ENCODE results near the gene LFNG.

DNA sequence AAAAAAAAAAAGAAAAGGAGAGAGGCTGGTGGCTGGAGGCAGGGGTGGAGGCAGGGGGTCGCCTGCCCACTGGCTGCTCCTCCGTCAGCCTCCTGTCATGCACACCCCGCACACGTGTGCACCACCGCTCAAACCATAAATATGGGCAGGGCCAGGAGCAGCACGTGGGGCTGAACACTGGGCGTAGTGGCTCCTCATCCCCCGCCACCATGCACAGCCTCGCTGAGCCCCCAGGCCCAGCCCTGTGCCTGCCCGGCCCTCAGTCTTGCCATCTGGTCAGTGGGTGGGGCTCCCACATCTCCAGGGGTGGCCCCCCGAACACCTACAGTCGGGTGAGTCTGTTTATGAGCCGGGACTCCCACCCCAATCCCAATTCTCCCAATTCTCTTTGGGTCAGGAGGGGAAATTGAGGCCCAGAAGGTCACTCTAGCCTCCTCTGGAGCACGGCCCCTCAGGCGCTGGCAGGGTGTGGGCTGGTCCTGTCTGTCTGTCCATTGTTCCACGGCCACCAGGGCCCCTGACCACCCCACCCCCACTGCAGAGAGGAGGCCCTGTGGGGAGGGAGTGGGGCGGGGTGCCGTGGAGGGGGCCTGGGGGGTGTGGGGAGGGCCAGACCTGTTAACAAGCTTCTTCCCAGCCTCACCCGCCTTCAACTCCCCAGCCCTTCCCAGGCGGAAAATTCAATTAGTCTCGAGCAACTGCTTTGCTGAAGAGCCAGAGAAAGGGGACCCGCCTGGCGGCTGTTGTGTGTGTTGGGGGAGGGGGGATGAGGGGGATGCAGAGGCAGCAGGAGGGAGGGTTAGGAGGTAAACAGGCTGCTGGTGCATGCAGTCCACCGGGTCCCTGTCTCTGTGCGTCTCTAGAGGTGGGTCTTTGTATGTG, 23.9 kb upstream of the LFNG start:
- TF ChIP-seq, protein P1, sequence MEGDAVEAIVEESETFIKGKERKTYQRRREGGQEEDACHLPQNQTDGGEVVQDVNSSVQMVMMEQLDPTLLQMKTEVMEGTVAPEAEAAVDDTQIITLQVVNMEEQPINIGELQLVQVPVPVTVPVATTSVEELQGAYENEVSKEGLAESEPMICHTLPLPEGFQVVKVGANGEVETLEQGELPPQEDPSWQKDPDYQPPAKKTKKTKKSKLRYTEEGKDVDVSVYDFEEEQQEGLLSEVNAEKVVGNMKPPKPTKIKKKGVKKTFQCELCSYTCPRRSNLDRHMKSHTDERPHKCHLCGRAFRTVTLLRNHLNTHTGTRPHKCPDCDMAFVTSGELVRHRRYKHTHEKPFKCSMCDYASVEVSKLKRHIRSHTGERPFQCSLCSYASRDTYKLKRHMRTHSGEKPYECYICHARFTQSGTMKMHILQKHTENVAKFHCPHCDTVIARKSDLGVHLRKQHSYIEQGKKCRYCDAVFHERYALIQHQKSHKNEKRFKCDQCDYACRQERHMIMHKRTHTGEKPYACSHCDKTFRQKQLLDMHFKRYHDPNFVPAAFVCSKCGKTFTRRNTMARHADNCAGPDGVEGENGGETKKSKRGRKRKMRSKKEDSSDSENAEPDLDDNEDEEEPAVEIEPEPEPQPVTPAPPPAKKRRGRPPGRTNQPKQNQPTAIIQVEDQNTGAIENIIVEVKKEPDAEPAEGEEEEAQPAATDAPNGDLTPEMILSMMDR (IDR thresholded peaks at IDR 0.05): no peak
- TF ChIP-seq, protein P2, sequence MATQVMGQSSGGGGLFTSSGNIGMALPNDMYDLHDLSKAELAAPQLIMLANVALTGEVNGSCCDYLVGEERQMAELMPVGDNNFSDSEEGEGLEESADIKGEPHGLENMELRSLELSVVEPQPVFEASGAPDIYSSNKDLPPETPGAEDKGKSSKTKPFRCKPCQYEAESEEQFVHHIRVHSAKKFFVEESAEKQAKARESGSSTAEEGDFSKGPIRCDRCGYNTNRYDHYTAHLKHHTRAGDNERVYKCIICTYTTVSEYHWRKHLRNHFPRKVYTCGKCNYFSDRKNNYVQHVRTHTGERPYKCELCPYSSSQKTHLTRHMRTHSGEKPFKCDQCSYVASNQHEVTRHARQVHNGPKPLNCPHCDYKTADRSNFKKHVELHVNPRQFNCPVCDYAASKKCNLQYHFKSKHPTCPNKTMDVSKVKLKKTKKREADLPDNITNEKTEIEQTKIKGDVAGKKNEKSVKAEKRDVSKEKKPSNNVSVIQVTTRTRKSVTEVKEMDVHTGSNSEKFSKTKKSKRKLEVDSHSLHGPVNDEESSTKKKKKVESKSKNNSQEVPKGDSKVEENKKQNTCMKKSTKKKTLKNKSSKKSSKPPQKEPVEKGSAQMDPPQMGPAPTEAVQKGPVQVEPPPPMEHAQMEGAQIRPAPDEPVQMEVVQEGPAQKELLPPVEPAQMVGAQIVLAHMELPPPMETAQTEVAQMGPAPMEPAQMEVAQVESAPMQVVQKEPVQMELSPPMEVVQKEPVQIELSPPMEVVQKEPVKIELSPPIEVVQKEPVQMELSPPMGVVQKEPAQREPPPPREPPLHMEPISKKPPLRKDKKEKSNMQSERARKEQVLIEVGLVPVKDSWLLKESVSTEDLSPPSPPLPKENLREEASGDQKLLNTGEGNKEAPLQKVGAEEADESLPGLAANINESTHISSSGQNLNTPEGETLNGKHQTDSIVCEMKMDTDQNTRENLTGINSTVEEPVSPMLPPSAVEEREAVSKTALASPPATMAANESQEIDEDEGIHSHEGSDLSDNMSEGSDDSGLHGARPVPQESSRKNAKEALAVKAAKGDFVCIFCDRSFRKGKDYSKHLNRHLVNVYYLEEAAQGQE (IDR thresholded peaks at IDR 0.05; ENCODE audit: insufficient read depth in 1 of 2, low read depth in 2 of 2, low read length in 1 of 2): no peak
- TF ChIP-seq POLR2AphosphoS5 (IDR thresholded peaks at IDR 0.05; ENCODE audit: low read depth, low read length) (no peak), SIN3A (IDR thresholded peaks at IDR 0.05; ENCODE audit: borderline replicate concordance, insufficient read depth, low read depth, low read length) (no peak)
